Activated CD8-positive, alpha-beta T cell treated with anti-CD3 and anti-CD28 coated beads for 36 hours (primary cell): ENCODE measurements around the gene ANXA11. TPM values are rescaled to one million over a fixed set of nuclear protein-coding genes. Genes with fewer than 3 reads are reported as not detected.

ENCODE experiments used
- ATAC-seq: fragments of 200-7000 bp; cut with Tn5 transposase; one replicate; pipeline ENCODE4 v1.10.0; 2021; ENCODE audit warnings: mild to moderate bottlenecking, moderate library complexity
- CTCF ChIA-PET: fragments of 350-600 bp; sonication (Branson Sonifier 250); formaldehyde crosslinking; loops from one replicate; lab custom pipeline; 2021; ENCODE audit warnings: antibody characterized with exemption; lab: Charles Lee
- POLR2A ChIA-PET: fragments of 350-600 bp; sonication (Branson Sonifier 250); formaldehyde crosslinking; loops from one replicate; lab custom pipeline; 2021; ENCODE audit warnings: antibody characterized with exemption; lab: Charles Lee
- DNase-seq: peaks from one replicate; pipeline ENCODE4 v3.0.0-alpha.2; 2020
- H3K27ac Mint-ChIP-seq: one replicate; pipeline ENCODE4 v1.8.0; 2021; ENCODE audit warnings: mild to moderate bottlenecking, mixed read lengths
- H3K27me3 Mint-ChIP-seq: one replicate; pipeline ENCODE4 v1.8.0; 2021; ENCODE audit warnings: mixed read lengths
- H3K36me3 Mint-ChIP-seq: one replicate; pipeline ENCODE4 v1.8.0; 2021; ENCODE audit warnings: low read depth, mixed read lengths
- H3K4me1 Mint-ChIP-seq: one replicate; pipeline ENCODE4 v1.8.0; 2021; ENCODE audit warnings: low read depth, mixed read lengths
- H3K4me3 Mint-ChIP-seq: one replicate; pipeline ENCODE4 v1.8.0; 2021; ENCODE audit warnings: mild to moderate bottlenecking, moderate library complexity, mixed read lengths
- H3K9me3 Mint-ChIP-seq: one replicate; pipeline ENCODE4 v1.8.0; 2021; ENCODE audit warnings: mixed read lengths
- intact Hi-C: fragments of 100-400 bp; cut with micrococcal nuclease; formaldehyde crosslinking; loops from one replicate; pipeline ENCODE4 v1.10.0; 2022
- total RNA-seq, 2 experiments: library from RNA; stranded (reverse); gene quantifications; one replicate each; pipeline ENCODE4 v1.2.3, GENCODE V29; 2021
- TF ChIP-seq, protein P1 (sequence below): fragments of 200-600 bp; IDR thresholded peaks from one replicate; pipeline ENCODE4 v1.8.0; 2022; ENCODE audit warnings: antibody characterized with exemption, mild to moderate bottlenecking

The ANXA11 gene
- total RNA-seq, 2 experiments from 2014 or later: 226 to 238 TPM

- peaks cover 71% of the 10 kb centered on the region for H3K4me1 Mint-ChIP-seq
- no peaks in the 10 kb centered on the region for H3K27me3 Mint-ChIP-seq
- peaks cover 55% of the 10 kb centered on the region for H3K36me3 Mint-ChIP-seq
- no peak overlapping the region for H3K4me3 Mint-ChIP-seq
- peaks cover 10% of the 10 kb centered on the region for H3K9me3 Mint-ChIP-seq
- H3K27ac Mint-ChIP-seq: peak overlapping the region; percentile 92
- no peak for ATAC-seq
- CTCF ChIA-PET: interaction anchor here (0.6 to 3.1 kb wide), 3 partner anchors 9 to 309 kb away, joined by 3 to 13 read pairs (median 10); no protein-coding TSS in a partner anchor
- POLR2A ChIA-PET: interaction anchor here (0.7 to 1.6 kb wide), 4 partner anchors 9 to 20 kb away, joined by 3 to 7 read pairs (median 4); no protein-coding TSS in a partner anchor
- DNase-seq: no peak
- TF ChIP-seq, protein P1, sequence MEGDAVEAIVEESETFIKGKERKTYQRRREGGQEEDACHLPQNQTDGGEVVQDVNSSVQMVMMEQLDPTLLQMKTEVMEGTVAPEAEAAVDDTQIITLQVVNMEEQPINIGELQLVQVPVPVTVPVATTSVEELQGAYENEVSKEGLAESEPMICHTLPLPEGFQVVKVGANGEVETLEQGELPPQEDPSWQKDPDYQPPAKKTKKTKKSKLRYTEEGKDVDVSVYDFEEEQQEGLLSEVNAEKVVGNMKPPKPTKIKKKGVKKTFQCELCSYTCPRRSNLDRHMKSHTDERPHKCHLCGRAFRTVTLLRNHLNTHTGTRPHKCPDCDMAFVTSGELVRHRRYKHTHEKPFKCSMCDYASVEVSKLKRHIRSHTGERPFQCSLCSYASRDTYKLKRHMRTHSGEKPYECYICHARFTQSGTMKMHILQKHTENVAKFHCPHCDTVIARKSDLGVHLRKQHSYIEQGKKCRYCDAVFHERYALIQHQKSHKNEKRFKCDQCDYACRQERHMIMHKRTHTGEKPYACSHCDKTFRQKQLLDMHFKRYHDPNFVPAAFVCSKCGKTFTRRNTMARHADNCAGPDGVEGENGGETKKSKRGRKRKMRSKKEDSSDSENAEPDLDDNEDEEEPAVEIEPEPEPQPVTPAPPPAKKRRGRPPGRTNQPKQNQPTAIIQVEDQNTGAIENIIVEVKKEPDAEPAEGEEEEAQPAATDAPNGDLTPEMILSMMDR: no peak
- intact Hi-C loops: no loop called here
Measured at GRCh38 chr10:80194373-80195045, 10.8 kb downstream of the ANXA11 start.

- intact Hi-C loops: no loop called here
- ATAC-seq (no peak), DNase-seq (no peak)
- CTCF ChIA-PET: interaction anchor here (1.3 kb wide), 1 partner anchor 10 kb away, joined by 4 read pairs; no protein-coding TSS in a partner anchor
- TF ChIP-seq, protein P1: no peak
- Mint-ChIP-seq H3K9me3 (peaks cover 10% of the 10 kb centered on the region), H3K36me3 (peaks cover 46% of the 10 kb centered on the region), H3K4me1 (peaks cover 77% of the 10 kb centered on the region), H3K27ac (peak overlapping the region; percentile 85), H3K27me3 (no peaks in the 10 kb centered on the region), H3K4me3 (no peak overlapping the region)
- POLR2A ChIA-PET: interaction anchor here (2.2 kb wide), 1 partner anchor 11 kb away, joined by 11 read pairs; no protein-coding TSS in a partner anchor
Measured at GRCh38 chr10:80192553-80192952, 12.8 kb downstream of the ANXA11 start.

DNA sequence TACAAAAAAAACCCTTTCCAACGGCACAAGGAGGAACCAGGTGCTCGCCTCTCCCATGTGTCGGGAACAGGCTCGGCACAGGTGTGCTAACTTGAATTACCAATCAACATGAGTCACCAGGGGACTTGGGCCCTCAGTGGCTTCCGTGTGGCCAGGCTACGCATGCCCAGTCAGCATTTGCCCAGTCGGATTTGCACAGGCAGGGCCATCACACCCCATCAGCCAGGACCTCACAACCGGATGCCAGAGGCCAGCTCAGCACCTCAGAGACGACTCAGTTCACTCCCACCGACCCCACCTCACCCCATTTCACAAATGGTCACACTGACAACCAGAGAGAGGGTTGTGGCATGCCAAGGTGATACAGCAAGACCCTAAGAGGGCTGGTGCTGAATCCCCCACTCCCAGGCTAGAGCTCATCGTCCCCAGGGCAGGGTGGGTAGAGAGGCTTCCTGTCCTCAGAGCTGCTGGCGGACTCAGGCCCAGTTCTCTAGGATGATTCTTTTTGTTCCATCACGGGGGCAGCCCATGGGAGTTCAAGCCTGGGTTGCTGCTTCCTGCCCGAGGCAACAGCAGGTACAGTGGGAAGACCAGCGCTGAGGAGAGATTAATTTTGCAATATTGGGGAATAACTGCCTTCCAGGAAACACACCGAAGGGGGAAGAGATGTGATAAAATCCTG, 13.6 kb downstream of the ANXA11 start:
- TF ChIP-seq, protein P1: no peak
- peaks cover 49% of the 10 kb centered on the region for H3K36me3 Mint-ChIP-seq
- peak overlapping the region; percentile 85 for H3K27ac Mint-ChIP-seq
- DNase-seq: peak; percentile 43
- no peaks in the 10 kb centered on the region for H3K27me3 Mint-ChIP-seq
- CTCF ChIA-PET: interaction anchor here (0.9 to 2.0 kb wide), 3 partner anchors 12 to 47 kb away, joined by 3 to 8 read pairs (median 3); no protein-coding TSS in a partner anchor
- intact Hi-C loops: no loop called here
- no peak for ATAC-seq
- peaks cover 10% of the 10 kb centered on the region for H3K9me3 Mint-ChIP-seq
- POLR2A ChIA-PET: interaction anchor here (0.5 to 2.2 kb wide), 5 partner anchors 8 to 376 kb away, joined by 3 to 11 read pairs (median 3); no protein-coding TSS in a partner anchor
- peaks cover 78% of the 10 kb centered on the region for H3K4me1 Mint-ChIP-seq
- peak overlapping the region; percentile 16 for H3K4me3 Mint-ChIP-seq

DNA sequence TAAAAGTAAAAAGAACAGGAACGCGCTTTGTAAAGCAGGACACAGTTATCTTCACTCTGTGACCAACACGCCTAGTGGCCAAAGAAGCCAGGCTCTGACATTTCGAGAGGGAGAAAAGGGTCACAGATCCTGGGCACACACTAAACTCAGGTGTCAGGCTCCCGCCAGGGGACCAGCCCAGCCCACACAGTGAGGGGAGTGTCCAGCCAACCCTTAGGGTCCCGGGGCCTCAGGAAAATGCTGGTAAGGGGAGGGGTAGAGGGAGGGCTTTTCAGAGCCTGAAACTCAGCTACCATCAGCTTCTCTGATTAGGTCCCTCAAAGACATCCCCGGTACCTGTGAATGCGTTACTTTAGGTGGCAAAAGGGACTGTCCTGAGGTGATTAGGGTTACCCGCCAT, 16.6 kb downstream of the ANXA11 start:
- TF ChIP-seq, protein P1: no peak
- DNase-seq: no peak
- Mint-ChIP-seq H3K36me3 (peaks cover 37% of the 10 kb centered on the region), H3K4me3 (peak overlapping the region; percentile 39), H3K4me1 (peaks cover 82% of the 10 kb centered on the region), H3K27ac (peak overlapping the region; percentile 95), H3K27me3 (no peaks in the 10 kb centered on the region), H3K9me3 (peaks cover 8% of the 10 kb centered on the region)
- CTCF ChIA-PET: interaction anchor here (1.2 to 2.6 kb wide), 3 partner anchors 12 to 19 kb away, joined by 5 to 24 read pairs (median 10); no protein-coding TSS in a partner anchor
- intact Hi-C loops: no loop called here
- ATAC-seq: no peak
- POLR2A ChIA-PET: interaction anchor here (0.5 to 3.8 kb wide), 5 partner anchors 11 to 38 kb away, joined by 3 to 49 read pairs (median 5); partner anchors contain the start of gene ANXA11
